ENCODE measurements around the gene TAP1. TPM values are rescaled to one million over a fixed set of nuclear protein-coding genes. Genes with fewer than 3 reads are reported as not detected.
"Not testable (repeated sequence)": the region's sequence is repeated elsewhere in the genome, so short reads cannot be mapped to it uniquely, and the experiment has no call there.

TAP1 gene
- total RNA-seq, 1 donor = 67.2 TPM

DNA sequence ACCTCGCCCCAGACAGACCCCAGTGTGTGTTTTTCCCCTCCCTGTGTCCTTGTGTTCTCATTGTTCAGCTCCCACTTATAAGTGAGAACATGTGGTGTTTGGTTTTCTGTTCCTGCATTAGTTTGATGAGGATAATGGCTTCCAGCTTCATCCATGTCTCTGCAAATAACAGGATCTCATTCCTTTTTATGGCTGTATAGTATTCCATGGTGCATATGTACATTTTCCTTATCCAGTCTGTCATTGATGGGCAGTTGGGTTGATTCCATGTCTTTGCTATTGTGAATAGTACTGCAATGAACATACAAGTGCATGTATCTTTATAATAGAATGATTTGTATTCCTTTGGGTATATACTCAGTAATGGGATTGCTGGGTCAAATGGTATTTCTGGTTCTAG, 20.4 kb upstream of the TAP1 start:
- H3K4me1 ChIP-seq (ENCODE audit: insufficient read depth, low read length); H3K9me3 ChIP-seq (ENCODE audit: low read depth, low read length); H3K27me3 ChIP-seq (ENCODE audit: insufficient read depth, low read length); H3K4me3 ChIP-seq (ENCODE audit: low read length): not testable (repeated sequence)

DNA sequence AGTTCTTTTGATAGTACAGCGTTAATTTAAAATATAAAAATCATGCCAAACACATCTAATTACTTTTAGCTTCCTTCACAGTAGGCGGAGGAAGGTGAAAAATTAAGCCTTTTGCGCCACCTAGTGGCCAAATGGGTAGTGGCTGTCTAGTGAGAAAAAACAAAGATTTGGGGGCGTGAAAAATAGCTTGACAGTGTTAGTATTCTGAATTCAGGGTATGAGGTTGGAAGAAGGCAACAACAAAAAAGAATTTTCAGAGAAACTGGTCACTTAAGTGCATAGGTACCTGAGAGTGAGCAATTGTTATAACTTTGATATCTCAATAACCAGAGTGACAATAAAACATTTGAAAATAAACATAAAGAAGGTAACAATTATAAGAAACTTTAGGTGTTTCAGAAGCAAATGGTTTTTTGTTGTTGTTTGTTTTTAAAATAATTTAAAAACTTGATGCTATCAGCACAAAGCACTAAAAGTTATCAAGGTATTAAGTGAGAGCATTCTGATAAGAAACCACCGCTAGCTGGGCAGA, 14.8 kb upstream of the TAP1 start:
- no peaks in the 10 kb centered on the region for H3K9me3 ChIP-seq (ENCODE audit: low read depth, low read length)
- H3K4me1 ChIP-seq (ENCODE audit: insufficient read depth, low read length) = peaks cover 21% of the 10 kb centered on the region
- peaks cover 3% of the 10 kb centered on the region for H3K27me3 ChIP-seq (ENCODE audit: insufficient read depth, low read length)
- H3K4me3 ChIP-seq (ENCODE audit: low read length) = no peak overlapping the region

- H3K4me3 ChIP-seq (ENCODE audit: low read length) = no peak overlapping the region
Observed at GRCh38 chr6:32867554-32868256, 14.2 kb upstream of the TAP1 start.

GRCh38 chr6:32867022-32867477, 13.5 kb upstream of the TAP1 start:
- no peaks in the 10 kb centered on the region for H3K9me3 ChIP-seq (ENCODE audit: low read depth, low read length)
- peaks cover 27% of the 10 kb centered on the region for H3K4me1 ChIP-seq (ENCODE audit: insufficient read depth, low read length)
- no peak overlapping the region for H3K4me3 ChIP-seq (ENCODE audit: low read length)
- peaks cover 3% of the 10 kb centered on the region for H3K27me3 ChIP-seq (ENCODE audit: insufficient read depth, low read length)

More at GRCh38 chr6:32867554-32868256, 14.2 kb upstream of the TAP1 start:
- H3K4me1 ChIP-seq (ENCODE audit: insufficient read depth, low read length) = peaks cover 22% of the 10 kb centered on the region
- H3K27me3 ChIP-seq (ENCODE audit: insufficient read depth, low read length) = peaks cover 3% of the 10 kb centered on the region
- no peaks in the 10 kb centered on the region for H3K9me3 ChIP-seq (ENCODE audit: low read depth, low read length)

DNA sequence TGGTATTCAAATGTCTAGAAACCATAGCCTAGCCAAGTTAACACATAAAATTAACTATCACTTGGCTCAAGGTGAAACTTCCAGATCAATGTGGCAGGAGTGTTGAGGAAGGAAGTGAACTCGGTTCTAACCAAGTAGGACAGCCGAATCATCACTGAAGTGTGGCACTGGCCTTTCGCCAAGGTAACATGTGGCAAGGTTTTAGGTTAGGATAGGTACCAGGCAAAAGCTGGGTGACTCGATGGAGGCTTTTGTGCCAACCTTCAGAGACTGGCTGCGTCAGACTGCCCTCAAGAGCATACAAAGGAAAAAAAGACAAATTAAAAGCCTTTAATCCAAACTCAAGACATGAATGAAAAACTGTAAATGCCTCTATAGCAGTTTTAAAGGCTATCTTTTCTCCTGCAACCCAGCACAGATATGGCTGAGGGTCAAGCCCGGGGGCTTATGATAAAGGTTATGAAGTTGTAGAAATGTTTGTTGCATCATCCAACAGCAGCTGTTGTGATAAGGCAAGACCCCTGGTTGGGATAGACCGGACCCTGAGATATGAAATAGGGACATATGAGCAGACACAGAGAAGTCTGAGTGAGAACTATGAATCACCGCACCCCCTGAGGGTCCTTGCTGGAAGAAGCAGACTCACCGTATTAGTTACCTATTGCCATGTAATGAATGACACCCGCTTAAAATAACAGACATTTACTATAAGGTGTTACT, 12.4 kb upstream of the TAP1 start:
- Histone ChIP-seq H3K9me3 (ENCODE audit: low read depth, low read length) (no peaks in the 10 kb centered on the region), H3K4me1 (ENCODE audit: insufficient read depth, low read length) (peaks cover 31% of the 10 kb centered on the region), H3K27me3 (ENCODE audit: insufficient read depth, low read length) (no peaks in the 10 kb centered on the region), H3K4me3 (ENCODE audit: low read length) (no peak overlapping the region)

GRCh38 chr6:32862725-32863124, 9.2 kb upstream of the TAP1 start:
- no peaks in the 10 kb centered on the region for H3K27me3 ChIP-seq (ENCODE audit: insufficient read depth, low read length)
- H3K9me3 ChIP-seq (ENCODE audit: low read depth, low read length) = no peaks in the 10 kb centered on the region
- H3K4me1 ChIP-seq (ENCODE audit: insufficient read depth, low read length) = peaks cover 41% of the 10 kb centered on the region
- no peak overlapping the region for H3K4me3 ChIP-seq (ENCODE audit: low read length)

DNA sequence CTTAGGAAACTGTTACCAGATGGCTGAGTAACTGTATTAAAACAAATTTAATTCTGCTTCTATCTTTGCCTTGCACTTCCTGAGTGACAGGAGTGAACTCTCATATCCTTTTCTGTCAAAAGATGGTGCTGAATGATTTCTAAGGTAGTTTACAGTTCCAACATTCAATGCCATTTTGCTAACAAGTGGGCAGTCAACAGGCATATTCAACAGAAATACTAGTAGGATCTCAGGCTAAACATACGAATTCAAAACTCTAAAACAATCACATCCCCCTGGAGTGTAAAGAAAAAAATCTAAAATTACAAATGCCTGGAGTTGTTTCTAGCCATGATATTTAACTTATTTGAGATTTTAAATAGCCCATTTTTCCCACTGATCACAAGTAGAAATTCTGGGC, 7.2 kb upstream of the TAP1 start:
- H3K27me3 ChIP-seq (ENCODE audit: insufficient read depth, low read length) = no peaks in the 10 kb centered on the region
- H3K9me3 ChIP-seq (ENCODE audit: low read depth, low read length) = no peaks in the 10 kb centered on the region
- H3K4me1 ChIP-seq (ENCODE audit: insufficient read depth, low read length) = peaks cover 44% of the 10 kb centered on the region
- no peak overlapping the region for H3K4me3 ChIP-seq (ENCODE audit: low read length)

DNA sequence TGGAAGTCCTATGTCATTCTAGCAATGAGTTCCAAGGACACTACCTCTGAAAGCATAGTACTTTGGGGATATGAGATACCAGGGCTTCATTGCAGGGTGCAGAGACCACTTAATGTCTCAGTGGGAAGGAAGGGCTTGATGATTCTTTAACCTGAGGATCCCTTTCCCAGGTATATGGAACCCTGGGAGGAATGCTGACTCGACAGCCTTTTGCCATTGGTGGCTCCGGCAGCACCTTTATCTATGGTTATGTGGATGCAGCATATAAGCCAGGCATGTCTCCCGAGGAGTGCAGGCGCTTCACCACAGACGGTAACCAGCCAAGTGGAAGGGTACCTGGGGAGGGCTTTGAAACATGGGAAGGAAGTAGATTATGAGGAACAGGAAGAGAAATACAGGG, 4.7 kb upstream of the TAP1 start:
- Histone ChIP-seq H3K4me3 (ENCODE audit: low read length) (no peak overlapping the region), H3K9me3 (ENCODE audit: low read depth, low read length) (no peaks in the 10 kb centered on the region), H3K27me3 (ENCODE audit: insufficient read depth, low read length) (no peaks in the 10 kb centered on the region), H3K4me1 (ENCODE audit: insufficient read depth, low read length) (peaks cover 53% of the 10 kb centered on the region)

- Histone ChIP-seq H3K9me3 (ENCODE audit: low read depth, low read length) (no peaks in the 10 kb centered on the region), H3K27me3 (ENCODE audit: insufficient read depth, low read length) (no peaks in the 10 kb centered on the region), H3K4me3 (ENCODE audit: low read length) (no peak overlapping the region), H3K4me1 (ENCODE audit: insufficient read depth, low read length) (peaks cover 51% of the 10 kb centered on the region)
Observed at GRCh38 chr6:32857156-32857891, 3.8 kb upstream of the TAP1 start.

GRCh38 chr6:32855467-32856174, 2.1 kb upstream of the TAP1 start:
- Histone ChIP-seq H3K9me3 (ENCODE audit: low read depth, low read length) (no peaks in the 10 kb centered on the region), H3K4me1 (ENCODE audit: insufficient read depth, low read length) (peaks cover 62% of the 10 kb centered on the region), H3K4me3 (ENCODE audit: low read length) (peak overlapping the region; percentile 95), H3K27me3 (ENCODE audit: insufficient read depth, low read length) (no peaks in the 10 kb centered on the region)

GRCh38 chr6:32854376-32855178, 1.1 kb upstream of the TAP1 start:
- peak overlapping the region; percentile 95 for H3K4me3 ChIP-seq (ENCODE audit: low read length)
- no peaks in the 10 kb centered on the region for H3K27me3 ChIP-seq (ENCODE audit: insufficient read depth, low read length)

DNA sequence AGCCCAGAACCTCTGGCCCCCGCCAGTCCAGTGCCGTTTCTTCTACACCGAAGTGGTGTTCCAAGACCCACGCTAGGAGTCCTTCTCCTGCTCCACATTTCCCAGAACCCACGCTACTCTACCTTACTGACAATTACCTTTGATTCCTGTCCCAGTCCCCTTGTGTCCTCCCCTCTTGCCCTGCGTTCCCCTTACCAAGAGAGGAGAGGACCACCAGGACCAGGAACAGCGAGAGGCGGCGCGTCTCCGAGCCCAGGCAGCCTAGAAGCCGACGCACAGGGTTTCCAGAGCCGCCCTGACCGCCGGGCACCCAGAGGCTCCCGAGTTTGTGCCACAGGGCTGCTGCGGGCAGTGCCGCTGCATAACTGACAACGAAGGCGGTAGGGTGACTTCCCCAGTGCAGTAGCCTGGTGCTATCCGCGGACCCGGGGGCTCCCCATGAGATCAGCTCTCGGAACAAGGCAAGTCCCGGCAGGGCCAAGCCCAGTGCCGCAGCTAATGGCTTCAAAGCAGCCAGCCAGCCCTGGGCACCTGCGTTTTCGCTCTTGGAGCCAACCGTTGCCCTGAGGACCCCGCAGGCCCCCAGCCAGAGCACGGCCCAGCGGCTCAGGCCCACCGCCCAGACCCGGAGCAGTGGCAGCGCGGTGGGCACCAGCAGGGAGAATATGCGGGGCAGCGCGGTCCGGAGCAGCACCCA, 512 bp downstream of the TAP1 start:
- Histone ChIP-seq H3K27me3 (ENCODE audit: insufficient read depth, low read length) (no peaks in the 10 kb centered on the region), H3K9me3 (ENCODE audit: low read depth, low read length) (no peaks in the 10 kb centered on the region), H3K4me3 (ENCODE audit: low read length) (peak overlapping the region; percentile 95), H3K4me1 (ENCODE audit: insufficient read depth, low read length) (peaks cover 78% of the 10 kb centered on the region)

More at GRCh38 chr6:32854376-32855178, 1.1 kb upstream of the TAP1 start:
- H3K4me1 ChIP-seq (ENCODE audit: insufficient read depth, low read length) = peaks cover 73% of the 10 kb centered on the region
- no peaks in the 10 kb centered on the region for H3K9me3 ChIP-seq (ENCODE audit: low read depth, low read length)

DNA sequence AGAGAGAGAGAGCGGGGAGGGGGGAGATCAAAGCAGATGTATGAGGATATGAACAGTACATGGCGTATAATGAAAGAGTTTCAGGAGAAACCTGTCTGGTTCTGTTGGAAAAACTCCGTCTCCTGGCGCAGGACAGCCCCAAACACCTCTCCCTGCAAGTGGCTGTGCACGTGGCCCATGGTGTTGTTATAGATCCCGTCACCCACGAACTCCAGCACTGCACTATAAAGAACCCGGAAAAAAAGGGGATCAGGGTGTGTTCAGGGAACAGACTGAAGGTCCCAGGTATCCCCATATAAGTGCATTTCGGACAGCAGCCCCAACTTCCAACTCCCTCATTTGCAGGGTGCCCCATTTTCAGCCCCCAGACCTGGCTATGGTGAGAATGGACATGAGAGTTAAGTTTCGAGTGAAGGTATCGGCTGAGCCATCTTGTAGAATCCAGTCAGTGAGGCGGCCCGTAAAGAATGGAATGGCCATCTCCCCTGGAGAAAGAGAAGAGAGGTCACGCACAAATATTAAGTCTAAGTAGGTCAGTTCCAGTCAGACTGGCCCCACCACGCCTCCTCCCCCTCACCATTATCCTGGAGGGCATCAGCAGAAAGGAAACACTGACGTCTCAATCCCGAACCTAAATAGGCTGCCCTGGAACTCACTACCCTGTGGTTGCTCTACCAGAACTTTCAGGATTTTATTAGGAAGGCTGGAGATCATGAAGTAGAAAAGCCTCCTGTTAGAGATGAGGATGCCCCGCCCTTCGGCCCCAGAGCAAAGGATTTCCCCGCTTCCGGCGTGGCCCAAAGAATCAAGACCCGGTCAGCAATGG, 1.3 kb downstream of the TAP1 start:
- Histone ChIP-seq H3K4me3 (ENCODE audit: low read length) (peak overlapping the region; percentile 95), H3K9me3 (ENCODE audit: low read depth, low read length) (no peaks in the 10 kb centered on the region), H3K4me1 (ENCODE audit: insufficient read depth, low read length) (peaks cover 80% of the 10 kb centered on the region), H3K27me3 (ENCODE audit: insufficient read depth, low read length) (no peaks in the 10 kb centered on the region)
